ENCODE data around the gene BRICD5. TPM values are rescaled to one million over a fixed set of nuclear protein-coding genes. Genes with fewer than 3 reads are reported as not detected.

Gene BRICD5
- total RNA-seq, 1 donor from 2014 or later = 25.1 TPM

- Mint-ChIP-seq H3K27ac (no peak overlapping the region), H3K4me3 (no peak overlapping the region), H3K9me3 (no peaks in the 10 kb centered on the region), H3K4me1 (ENCODE audit: low read depth) (no peaks in the 10 kb centered on the region), H3K27me3 (ENCODE audit: insufficient read depth) (no peaks in the 10 kb centered on the region), H3K36me3 (ENCODE audit: low read depth) (peaks cover 5% of the 10 kb centered on the region)
- no peak for DNase-seq (ENCODE audit: low spot score)
- intact Hi-C loops (cut with micrococcal nuclease) = no loop called here
These were observed 47.3 kb downstream of the BRICD5 start for GRCh38 chr16:2163211-2163881.

- DNase-seq (ENCODE audit: low spot score) = no peak
- Mint-ChIP-seq H3K4me1 (ENCODE audit: low read depth) (no peaks in the 10 kb centered on the region), H3K9me3 (no peaks in the 10 kb centered on the region), H3K27ac (no peak overlapping the region), H3K27me3 (ENCODE audit: insufficient read depth) (no peaks in the 10 kb centered on the region), H3K36me3 (ENCODE audit: low read depth) (peaks cover 5% of the 10 kb centered on the region), H3K4me3 (no peak overlapping the region)
- intact Hi-C loops (cut with micrococcal nuclease) = no loop called here
These were observed 48.0 kb downstream of the BRICD5 start for GRCh38 chr16:2162676-2163118.

GRCh38 chr16:2161911-2162310, 48.8 kb downstream of the BRICD5 start:
- Mint-ChIP-seq H3K4me1 (ENCODE audit: low read depth) (peaks cover 5% of the 10 kb centered on the region), H3K9me3 (no peaks in the 10 kb centered on the region), H3K27me3 (ENCODE audit: insufficient read depth) (no peaks in the 10 kb centered on the region), H3K4me3 (no peak overlapping the region), H3K36me3 (ENCODE audit: low read depth) (peaks cover 5% of the 10 kb centered on the region), H3K27ac (no peak overlapping the region)
- no peak for DNase-seq (ENCODE audit: low spot score)
- intact Hi-C loops (cut with micrococcal nuclease) = no loop called here

- Mint-ChIP-seq H3K27ac (no peak overlapping the region), H3K9me3 (no peaks in the 10 kb centered on the region), H3K4me3 (no peak overlapping the region), H3K36me3 (ENCODE audit: low read depth) (peaks cover 7% of the 10 kb centered on the region), H3K27me3 (ENCODE audit: insufficient read depth) (no peaks in the 10 kb centered on the region), H3K4me1 (ENCODE audit: low read depth) (peaks cover 14% of the 10 kb centered on the region)
- intact Hi-C loops (cut with micrococcal nuclease) = no loop called here
- DNase-seq (ENCODE audit: low spot score) = no peak
These were observed 49.6 kb downstream of the BRICD5 start for GRCh38 chr16:2160915-2161551.

Other genes starting within 250 kb of the BRICD5 start
- 3,144 and 3,145 TPM in 2 replicates for gene RPS2, start 246.0 kb downstream of the BRICD5 start, total RNA-seq
- 0.70 and 0.93 TPM in 2 replicates for gene RNF151, start 244.0 kb downstream of the BRICD5 start, total RNA-seq
- 84.9 and 87.3 TPM in 2 replicates for gene TBL3, start 238.8 kb downstream of the BRICD5 start, total RNA-seq
- 0.24 TPM in 1 of 2 replicates, not detected in the other for gene NOXO1, start 229.4 kb downstream of the BRICD5 start, total RNA-seq
- gene GFER, start 226.7 kb downstream of the BRICD5 start, total RNA-seq = 46.2 and 54.0 TPM in 2 replicates
- 21.2 and 26.3 TPM in 2 replicates for gene SYNGR3, start 220.9 kb downstream of the BRICD5 start, total RNA-seq
- gene ZNF598, start 201.0 kb downstream of the BRICD5 start, total RNA-seq = 100 and 105 TPM in 2 replicates
- gene NPW, start 191.1 kb downstream of the BRICD5 start, total RNA-seq = 3.6 and 3.9 TPM in 2 replicates
- gene NHERF2, start 184.0 kb downstream of the BRICD5 start, total RNA-seq = 2.2 and 2.5 TPM in 2 replicates
- gene NTHL1, start 163.0 kb downstream of the BRICD5 start, total RNA-seq = 50.0 and 52.7 TPM in 2 replicates
- gene TSC2, start 162.9 kb downstream of the BRICD5 start, total RNA-seq = 96.4 and 111 TPM in 2 replicates
- gene PKD1, start 75.0 kb downstream of the BRICD5 start, total RNA-seq = 92.5 and 104 TPM in 2 replicates
- 0.24 and 0.70 TPM in 2 replicates for gene RAB26, start 62.2 kb downstream of the BRICD5 start, total RNA-seq
- gene TRAF7, start 55.1 kb downstream of the BRICD5 start, total RNA-seq = 70.4 and 73.1 TPM in 2 replicates
- gene CASKIN1, start 14.3 kb downstream of the BRICD5 start, total RNA-seq = 1.0 and 1.2 TPM in 2 replicates
- 57.0 and 61.9 TPM in 2 replicates for gene MLST8, start 5.4 kb downstream of the BRICD5 start, total RNA-seq
- 37.2 and 37.7 TPM in 2 replicates for gene PGP, start 4.0 kb upstream of the BRICD5 start, total RNA-seq
- 35.6 and 37.4 TPM in 2 replicates for gene E4F1, start 12.7 kb upstream of the BRICD5 start, total RNA-seq
- gene DNASE1L2, start 25.6 kb upstream of the BRICD5 start, total RNA-seq = 1.6 and 2.2 TPM in 2 replicates
- gene ECI1, start 40.7 kb upstream of the BRICD5 start, total RNA-seq = 35.5 and 36.5 TPM in 2 replicates
- 398 and 403 TPM in 2 replicates for gene RNPS1, start 57.3 kb upstream of the BRICD5 start, total RNA-seq
- gene ABCA3, start 129.9 kb upstream of the BRICD5 start, total RNA-seq = 9.0 and 10.0 TPM in 2 replicates
- gene CCNF, start 218.6 kb upstream of the BRICD5 start, total RNA-seq = 45.3 and 46.7 TPM in 2 replicates
- 41.0 and 43.9 TPM in 2 replicates for gene TEDC2, start 249.2 kb upstream of the BRICD5 start, total RNA-seq